ENCODE measurements around the gene FCN3. TPM values are rescaled to one million over a fixed set of nuclear protein-coding genes. Genes with fewer than 3 reads are reported as not detected.

FCN3 gene
- total and polyA plus RNA-seq, 10 of the 15 experiments (the other 5 are each of a cell fraction or from before 2014, with no cell fraction given): 0.28 TPM; not detected in 9

- TF ChIP-seq SPI1 (IDR thresholded peaks at IDR 0.05; ENCODE audit: borderline replicate concordance, insufficient read depth, low read depth, low read length): no peak
- peak; percentile 23 for TF ChIP-seq SP1 (IDR thresholded peaks at IDR 0.05; ENCODE audit: low read depth, low read length)
- TF ChIP-seq EGR1 (IDR thresholded peaks at IDR 0.05; ENCODE audit: borderline replicate concordance in 1 of 2, low read depth in 2 of 2, low read length in 2 of 2): peak in 1 of 2 experiments; percentile 41; a peak in 1 of 3 replicates
- no peak for TF ChIP-seq BCL11A (IDR thresholded peaks at IDR 0.05; ENCODE audit: low read depth, low read length)
- TF ChIP-seq NR2F1 (conservative IDR thresholded peaks at IDR 0.05): peak; percentile 84
- no peak for TF ChIP-seq ETV6 (conservative IDR thresholded peaks at IDR 0.05 in 1 of 2, IDR thresholded peaks at IDR 0.05 in 1 of 2; ENCODE audit: borderline replicate concordance in 1 of 2, low read depth in 1 of 2)
Observed at GRCh38 chr1:27348861-27349783, 25.5 kb downstream of the FCN3 start (continued).

- Histone ChIP-seq H2AFZ (ENCODE audit: control insufficient read depth, low read depth, low read length) (no peak overlapping the region), H3K4me3 (no peak overlapping the region), H3K9ac (ENCODE audit: control insufficient read depth, insufficient read depth, low read length) (no peak overlapping the region), H3K4me2 (ENCODE audit: control insufficient read depth, insufficient read depth) (no peak overlapping the region), H3K9me3 (replicated peaks; ENCODE audit: control insufficient read depth, insufficient read depth, low read length) (no peaks in the 10 kb centered on the region), H3K27ac (ENCODE audit: control insufficient read depth, insufficient read depth) (no peak overlapping the region), H4K20me1 (ENCODE audit: control insufficient read depth, insufficient read depth) (no peaks in the 10 kb centered on the region), H3K79me2 (ENCODE audit: control insufficient read depth, insufficient read depth, low read length) (peaks cover 2% of the 10 kb centered on the region), H3K4me1 (ENCODE audit: control insufficient read depth, insufficient read depth, low read length) (peaks cover 18% of the 10 kb centered on the region), H3K27me3 (replicated peaks in 1 of 2; ENCODE audit: control insufficient read depth in 2 of 2, insufficient read depth in 2 of 2, low read length in 1 of 2) (no peaks in the 10 kb centered on the region), H3K36me3 (ENCODE audit: control insufficient read depth in 2 of 2, insufficient read depth in 2 of 2, low read length in 1 of 2) (no peaks in the 10 kb centered on the region)
- 82% methylated on average over 14 of the region's 14 CpGs for WGBS (ENCODE audit: insufficient coverage, insufficient replicate concordance, low lambda C conversion rate, missing lambda C conversion rate)
- intact Hi-C loops (cut with micrococcal nuclease; ENCODE audit: unreplicated experiment) (no loop called here), in situ Hi-C loops (cut with MboI) (no loop called here)
- no peak for FAIRE-seq
- ChIA-PET CTCF (interaction anchor here (1.1 to 3.1 kb wide), 3 partner anchors 10 to 49 kb away, joined by 8 to 12 read pairs (median 10); no protein-coding TSS in a partner anchor), SMC1A (ENCODE audit: uncharacterized antibody, unreplicated experiment) (no interaction called here), POLR2A (interaction anchor here (0.5 kb wide), 1 partner anchor 28 kb away, joined by 3 read pairs; no protein-coding TSS in a partner anchor), RAD21 (ENCODE audit: unreplicated experiment) (no interaction called here)
- DNase-seq (ENCODE audit: low read depth, low spot score): no peak
- BruUV-seq (replicated peaks): no TSS peak
- no peak for ATAC-seq
- TF ChIP-seq CEBPB (IDR thresholded peaks at IDR 0.05; ENCODE audit: borderline replicate concordance in 1 of 2, low read depth in 2 of 2, low read length in 2 of 2) (no peak), ZSCAN29 (IDR thresholded peaks at IDR 0.05) (no peak), TBL1XR1 (IDR thresholded peaks at IDR 0.05; ENCODE audit: low read depth, low read length) (no peak), SMAD1 (IDR thresholded peaks at IDR 0.05; ENCODE audit: low read depth, partially characterized antibody) (no peak), BRCA1 (IDR thresholded peaks at IDR 0.05; ENCODE audit: low read depth, low read length) (no peak), MYC (IDR thresholded peaks at IDR 0.05; ENCODE audit: insufficient read depth, insufficient read length, insufficient replicate concordance, low read length, severe bottlenecking) (no peak), POLR2AphosphoS2 (IDR thresholded peaks at IDR 0.05; ENCODE audit: low read depth, low read length) (no peak), RAD51 (IDR thresholded peaks at IDR 0.05) (no peak), ZBTB4 (CRISPR knock-in tag; IDR thresholded peaks at IDR 0.05) (no peak), ZBTB33 (IDR thresholded peaks at IDR 0.05) (no peak)
Observed at GRCh38 chr1:27346991-27347624, 27.5 kb downstream of the FCN3 start.

Data from GM12878 (cell line).